Measurements from ENCODE around the gene KCNK1. TPM values are rescaled to one million over a fixed set of nuclear protein-coding genes. Genes with fewer than 3 reads are reported as not detected.

Gene KCNK1
- total and polyA plus RNA-seq, 2 of the 8 experiments (the other 6 are each of a cell fraction or from before 2014, with no cell fraction given): 11.9 to 16.5 TPM

DNA sequence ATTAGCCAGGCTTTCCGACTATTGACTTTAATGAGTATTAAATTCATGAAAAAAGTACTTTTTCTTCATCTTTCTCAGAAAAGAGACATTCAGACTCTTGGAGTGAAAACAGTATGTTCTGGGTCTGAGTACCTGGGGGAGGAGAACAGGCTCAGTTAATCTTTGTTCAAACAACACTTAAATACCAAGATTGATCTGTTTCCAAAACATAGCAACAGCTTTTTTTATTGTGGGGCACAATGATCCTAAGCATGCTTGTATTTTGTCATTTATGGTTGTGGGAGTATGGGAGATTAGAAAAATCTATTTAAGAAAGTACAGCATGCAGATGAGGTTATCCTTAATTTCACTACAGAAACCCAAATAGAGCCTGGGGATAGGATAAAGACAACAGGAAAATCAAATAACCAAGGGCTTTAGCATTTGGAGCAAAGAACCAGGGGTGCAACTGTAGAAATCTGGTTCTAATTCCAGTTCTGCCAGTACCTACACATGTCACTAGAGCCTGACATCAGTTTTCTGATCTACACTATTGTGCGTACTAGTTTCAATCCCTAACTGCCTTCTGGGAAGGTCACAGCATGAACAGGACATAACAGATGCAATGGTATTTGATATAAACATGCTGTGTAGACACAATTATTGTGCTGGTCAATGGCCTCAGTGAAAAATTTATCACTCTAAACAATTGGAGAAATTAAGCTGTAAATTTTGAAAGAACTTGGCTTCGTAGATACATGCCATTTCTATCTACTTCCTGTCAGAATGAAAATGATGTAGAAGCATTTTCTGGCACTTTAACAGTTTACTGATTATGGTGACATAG, 91.2 kb downstream of the KCNK1 start (continued):
- no peak for TF ChIP-seq EGR1 (IDR thresholded peaks at IDR 0.05; ENCODE audit: borderline replicate concordance, low read depth, low read length)

Measured in H1 (cell line).